Glutamatergic neuron (in vitro differentiated cells): Measurements from ENCODE around the gene SLC27A5. TPM values are rescaled to one million over a fixed set of nuclear protein-coding genes. Genes with fewer than 3 reads are reported as not detected.
A peak's percentile ranks its signal among the peaks of the same experiment; 100 is the strongest.
"Not testable (repeated sequence)": the region's sequence is repeated elsewhere in the genome, so short reads cannot be mapped to it uniquely, and the experiment has no call there.

Experiments used
- DNase-seq: peaks from one replicate; pipeline ENCODE4 v3.0.0; 2022
- H3K27ac Mint-ChIP-seq: one replicate; pipeline ENCODE4 v1.8.0; 2020; ENCODE audit warnings: mild to moderate bottlenecking, mixed read lengths, inconsistent platforms; ENCODE audit not compliant: unreplicated experiment
- H3K27me3 Mint-ChIP-seq: one replicate; pipeline ENCODE4 v1.8.0; 2020; ENCODE audit warnings: mild to moderate bottlenecking, moderate library complexity, mixed read lengths, inconsistent platforms; ENCODE audit not compliant: unreplicated experiment
- H3K36me3 Mint-ChIP-seq: one replicate; pipeline ENCODE4 v1.8.0; 2020; ENCODE audit warnings: mild to moderate bottlenecking, mixed read lengths, inconsistent platforms; ENCODE audit not compliant: unreplicated experiment
- H3K4me1 Mint-ChIP-seq: one replicate; pipeline ENCODE4 v1.8.0; 2020; ENCODE audit warnings: mild to moderate bottlenecking, low read depth, mixed read lengths, inconsistent platforms; ENCODE audit not compliant: unreplicated experiment
- H3K4me3 Mint-ChIP-seq: one replicate; pipeline ENCODE4 v1.8.0; 2020; ENCODE audit warnings: mild to moderate bottlenecking, mixed read lengths, inconsistent platforms; ENCODE audit not compliant: unreplicated experiment
- H3K9me3 Mint-ChIP-seq: one replicate; pipeline ENCODE4 v1.8.0; 2020; ENCODE audit warnings: mild to moderate bottlenecking, moderate library complexity, mixed read lengths, inconsistent platforms; ENCODE audit not compliant: unreplicated experiment
- CTCF ChIP-seq: fragments of 200-600 bp; sonication (generic); IDR thresholded peaks from one replicate; pipeline ENCODE4 v1.5.0; 2021; ENCODE audit not compliant: partially characterized antibody, unreplicated experiment
- microRNA-seq: library from miRNA; unstranded; fragments of <30 nt; microRNA quantifications from one replicate; pipeline ENCODE4, GENCODE V29; 2020; ENCODE audit not compliant: unreplicated experiment
- total RNA-seq: library from RNA; stranded (reverse); fragmentation: NEBNext Ultra II Directional; extraction: Animal tissue kit (Norgen Biotek cat#: 25700); gene quantifications from one replicate; pipeline ENCODE4 v1.2.1, GENCODE V29; 2021; ENCODE audit not compliant: unreplicated experiment

SLC27A5 gene
- total RNA-seq, 1 donor from 2014 or later: 7.4 TPM

- peaks cover 12% of the 10 kb centered on the region for H3K36me3 Mint-ChIP-seq
- no peak overlapping the region for H3K27ac Mint-ChIP-seq
- H3K4me3 Mint-ChIP-seq: no peak overlapping the region
- DNase-seq: no peak
- no peak for TF ChIP-seq CTCF
- peaks cover 21% of the 10 kb centered on the region for H3K9me3 Mint-ChIP-seq
- H3K4me1 Mint-ChIP-seq: peaks cover 9% of the 10 kb centered on the region
- peaks cover 16% of the 10 kb centered on the region for H3K27me3 Mint-ChIP-seq
Measured at GRCh38 chr19:58453743-58454142, 58.0 kb downstream of the SLC27A5 start.

GRCh38 chr19:58451358-58452101 is 60.3 kb downstream of the SLC27A5 start, which contains the start of gene ZNF324B:
ZNF324B (plus strand) TSS chr19:58451622; CDS start chr19:58453702, 2,080 bp downstream.
- Mint-ChIP-seq H3K27me3 (peaks cover 14% of the 10 kb centered on the region), H3K4me1 (peaks cover 9% of the 10 kb centered on the region), H3K36me3 (peaks cover 19% of the 10 kb centered on the region), H3K27ac (peak within 1 kb of the TSS; percentile 56), H3K4me3 (peak within 1 kb of the TSS; percentile 89), H3K9me3 (peaks cover 24% of the 10 kb centered on the region)
- peak; percentile 96 for DNase-seq
- TF ChIP-seq CTCF: no peak

- DNase-seq: no peak
- Mint-ChIP-seq H3K36me3 (peaks cover 19% of the 10 kb centered on the region), H3K9me3 (peaks cover 24% of the 10 kb centered on the region), H3K27ac (peak overlapping the region; percentile 56), H3K4me3 (peak overlapping the region; percentile 89), H3K4me1 (peaks cover 9% of the 10 kb centered on the region), H3K27me3 (peaks cover 13% of the 10 kb centered on the region)
- no peak for TF ChIP-seq CTCF
Measured at GRCh38 chr19:58450856-58451357, 60.9 kb downstream of the SLC27A5 start.

DNA sequence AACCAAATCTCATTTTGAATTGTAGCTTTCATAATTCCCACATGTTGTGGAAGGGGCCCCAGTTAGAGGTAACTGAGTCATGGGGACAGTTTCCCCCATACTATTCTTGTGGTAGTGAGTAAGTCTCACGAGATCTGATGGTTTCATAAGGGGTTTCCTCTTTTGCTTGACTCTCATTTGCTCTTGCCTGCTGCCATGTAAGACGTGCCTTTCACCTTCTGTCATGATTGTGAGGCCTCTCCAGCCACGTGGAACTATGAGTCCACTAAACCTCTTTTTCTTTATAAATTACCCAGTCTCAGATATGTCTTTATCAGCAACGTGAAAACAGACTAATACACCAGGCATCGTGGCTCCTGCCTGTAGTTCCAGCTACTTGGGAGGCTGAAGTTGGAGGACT is 61.8 kb downstream of the SLC27A5 start:
- H3K4me3 Mint-ChIP-seq, DNase-seq, H3K27ac Mint-ChIP-seq, H3K4me1 Mint-ChIP-seq: not testable (repeated sequence)
- Mint-ChIP-seq H3K9me3 (peaks cover 24% of the 10 kb centered on the region), H3K27me3 (peaks cover 13% of the 10 kb centered on the region), H3K36me3 (peaks cover 19% of the 10 kb centered on the region)

DNA sequence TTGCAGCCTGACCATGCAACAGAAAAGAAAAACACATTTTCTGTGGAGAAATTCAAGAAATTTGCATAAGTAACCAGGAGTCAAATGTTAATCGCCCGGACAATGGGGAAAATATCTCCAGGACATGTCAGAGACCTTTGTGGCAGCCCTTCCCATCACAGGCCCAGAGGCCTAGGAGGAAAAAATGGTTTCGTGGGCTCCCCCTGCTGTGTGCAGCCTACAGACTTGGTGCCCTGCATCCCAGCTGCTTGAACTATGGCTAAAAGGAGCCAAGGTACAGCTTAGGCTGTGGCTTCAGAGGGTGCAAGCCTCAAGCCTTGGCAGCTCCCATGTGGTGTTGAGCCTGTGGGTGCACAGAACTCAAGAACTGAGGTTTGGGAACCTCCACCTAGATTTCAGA is 62.9 kb downstream of the SLC27A5 start:
- Mint-ChIP-seq H3K27me3 (peaks cover 11% of the 10 kb centered on the region), H3K9me3 (peaks cover 24% of the 10 kb centered on the region), H3K36me3 (peaks cover 14% of the 10 kb centered on the region)
- not testable (repeated sequence) for H3K27ac Mint-ChIP-seq, H3K4me1 Mint-ChIP-seq, H3K4me3 Mint-ChIP-seq, DNase-seq

Small RNAs within 50 kb of the gene (microRNA-seq; reads per million reads assigned to microRNA genes)
- gene MIR6807: 18.7 reads per million, percentile 58 among the genes with 10 or more reads in this experiment

Other genes with a start within 250 kb of the SLC27A5 start
- gene ZNF8, start 233.0 kb downstream of the SLC27A5 start, total RNA-seq: 24.8 TPM
- 56.2 TPM for gene ERVK3-1, start 206.6 kb downstream of the SLC27A5 start, total RNA-seq
- 4.9 TPM for gene ZSCAN22, start 185.0 kb downstream of the SLC27A5 start, total RNA-seq
- gene A1BG, start 158.5 kb downstream of the SLC27A5 start, total RNA-seq: 27.3 TPM
- gene ZNF497, start 149.2 kb downstream of the SLC27A5 start, total RNA-seq: 3.5 TPM
- gene ZNF837, start 131.0 kb downstream of the SLC27A5 start, total RNA-seq: 2.0 TPM
- gene RPS5, start 124.7 kb downstream of the SLC27A5 start, total RNA-seq: 571 TPM
- gene RNF225, start 116.3 kb downstream of the SLC27A5 start, total RNA-seq: 0.44 TPM
- 5.8 TPM for gene ZNF584, start 103.3 kb downstream of the SLC27A5 start, total RNA-seq
- gene ZNF132, start 71.8 kb downstream of the SLC27A5 start, total RNA-seq: 4.9 TPM
- 9.9 TPM for gene ZNF324B, start 60.4 kb downstream of the SLC27A5 start, total RNA-seq
- 15.8 TPM for gene ZNF324, start 44.9 kb downstream of the SLC27A5 start, total RNA-seq
- 11.9 TPM for gene ZNF446, start 35.6 kb downstream of the SLC27A5 start, total RNA-seq
- 27.2 TPM for gene ZBTB45, start 7.8 kb upstream of the SLC27A5 start, total RNA-seq
- 361 TPM for gene TRIM28, start 32.1 kb upstream of the SLC27A5 start, total RNA-seq
- gene CHMP2A, start 43.1 kb upstream of the SLC27A5 start, total RNA-seq: 108 TPM
- gene UBE2M, start 46.6 kb upstream of the SLC27A5 start, total RNA-seq: 118 TPM
- gene MZF1, start 61.3 kb upstream of the SLC27A5 start, total RNA-seq: 27.3 TPM